ENCODE data around the gene CYLD. TPM values are rescaled to one million over a fixed set of nuclear protein-coding genes. Genes with fewer than 3 reads are reported as not detected.

The CYLD gene
- total and polyA plus RNA-seq, 2 of the 4 experiments (the other 2 are of a cell fraction) = 16.2 to 37.3 TPM

GRCh38 chr16:50756473-50756872 lies 14.6 kb downstream of the CYLD start:
- Histone ChIP-seq H3K27me3 (ENCODE audit: control insufficient read depth, insufficient read depth, low read length) (no peaks in the 10 kb centered on the region), H2BK120ac (ENCODE audit: low read depth, low read length) (no peak overlapping the region), H3K79me1 (ENCODE audit: low read depth in 1 of 2, low read length in 2 of 2) (peaks cover 6 to 8% of the 10 kb centered on the region in 2 experiments; a peak in 1 of 4 replicates), H4K5ac (ENCODE audit: low read depth, low read length) (no peak overlapping the region), H3K9me3 (ENCODE audit: control insufficient read depth, insufficient read depth, low read length) (no peaks in the 10 kb centered on the region), H3K56ac (ENCODE audit: extremely low read depth, insufficient read depth, low read length) (no peak overlapping the region), H2BK15ac (ENCODE audit: low read depth, low read length) (no peak overlapping the region), H3K36me3 (ENCODE audit: control insufficient read depth, insufficient read depth, low read length) (peaks cover 12% of the 10 kb centered on the region), H2BK20ac (ENCODE audit: low read depth, low read length) (no peak overlapping the region), H4K8ac (ENCODE audit: low read depth in 2 of 2, low read length in 2 of 2) (no peak overlapping the region), H3K4me1 (ENCODE audit: control insufficient read depth, insufficient read depth, low read length) (no peaks in the 10 kb centered on the region), H4K20me1 (ENCODE audit: insufficient read depth, low read length) (no peaks in the 10 kb centered on the region), H3K4me3 (ENCODE audit: insufficient read depth, low read depth, low read length) (no peak overlapping the region), H2AK9ac (replicated peaks; ENCODE audit: low read depth, low read length, poor library complexity) (no peak overlapping the region), H3K9me1 (ENCODE audit: insufficient read depth, low read length) (no peaks in the 10 kb centered on the region), H2AFZ (replicated peaks; ENCODE audit: low read length, poor library complexity) (no peak overlapping the region), H2BK5ac (ENCODE audit: low read depth, low read length, poor library complexity, severe bottlenecking) (no peak overlapping the region), H4K91ac (ENCODE audit: insufficient read depth, low read depth, low read length) (no peak overlapping the region), H3K14ac (replicated peaks; ENCODE audit: low read depth, low read length) (no peak overlapping the region), H3K18ac (ENCODE audit: low read depth, low read length) (no peak overlapping the region), H3K23ac (ENCODE audit: low read depth, low read length) (no peak overlapping the region), H3K4me2 (ENCODE audit: low read depth, low read length) (no peak overlapping the region), H2AK5ac (ENCODE audit: low read depth, low read length) (no peak overlapping the region), H3K4ac (ENCODE audit: low read depth, low read length) (no peak overlapping the region), H3K9ac (ENCODE audit: low read depth, low read length) (no peak overlapping the region), H3K27ac (ENCODE audit: insufficient read depth, low read length) (no peak overlapping the region)
- ChIA-PET POLR2A (ENCODE audit: unreplicated experiment) (no interaction called here), CTCF (interaction anchor here (0.6 kb wide), 1 partner anchor 25 kb away, joined by 4 read pairs; no protein-coding TSS in a partner anchor)
- intact Hi-C loops (cut with micrococcal nuclease) = no loop called here
- WGBS, 2 experiments (ENCODE audit: extremely low coverage in 2 of 2, insufficient read length in 1 of 2) = no CpG with 5 or more reads among the region's 3 CpGs
- ATAC-seq (ENCODE audit: low read depth) (no peak), DNase-seq (no peak)
- in situ Hi-C loops (cut with MboI; ENCODE audit: low sequenced_read_pairs) = no loop called here
- TF ChIP-seq NFE2L2 (IDR thresholded peaks at IDR 0.05; ENCODE audit: low read depth, low read length) (no peak), USF2 (IDR thresholded peaks at IDR 0.05; ENCODE audit: low read depth, low read length) (no peak)
- TF ChIP-seq, protein P1, sequence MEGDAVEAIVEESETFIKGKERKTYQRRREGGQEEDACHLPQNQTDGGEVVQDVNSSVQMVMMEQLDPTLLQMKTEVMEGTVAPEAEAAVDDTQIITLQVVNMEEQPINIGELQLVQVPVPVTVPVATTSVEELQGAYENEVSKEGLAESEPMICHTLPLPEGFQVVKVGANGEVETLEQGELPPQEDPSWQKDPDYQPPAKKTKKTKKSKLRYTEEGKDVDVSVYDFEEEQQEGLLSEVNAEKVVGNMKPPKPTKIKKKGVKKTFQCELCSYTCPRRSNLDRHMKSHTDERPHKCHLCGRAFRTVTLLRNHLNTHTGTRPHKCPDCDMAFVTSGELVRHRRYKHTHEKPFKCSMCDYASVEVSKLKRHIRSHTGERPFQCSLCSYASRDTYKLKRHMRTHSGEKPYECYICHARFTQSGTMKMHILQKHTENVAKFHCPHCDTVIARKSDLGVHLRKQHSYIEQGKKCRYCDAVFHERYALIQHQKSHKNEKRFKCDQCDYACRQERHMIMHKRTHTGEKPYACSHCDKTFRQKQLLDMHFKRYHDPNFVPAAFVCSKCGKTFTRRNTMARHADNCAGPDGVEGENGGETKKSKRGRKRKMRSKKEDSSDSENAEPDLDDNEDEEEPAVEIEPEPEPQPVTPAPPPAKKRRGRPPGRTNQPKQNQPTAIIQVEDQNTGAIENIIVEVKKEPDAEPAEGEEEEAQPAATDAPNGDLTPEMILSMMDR (conservative IDR thresholded peaks at IDR 0.05; ENCODE audit: low read depth, low read length) = no peak
- dilution Hi-C loops (cut with HindIII; ENCODE audit: low sequenced_read_pairs, unreplicated experiment) = no loop called here
- no TSS peak for BruUV-seq (replicated peaks)

All from IMR-90 (cell line).